GM18870 (cell line): ENCODE results near the gene TAL1.
"Not testable (repeated sequence)": the region's sequence is repeated elsewhere in the genome, so short reads cannot be mapped to it uniquely, and the experiment has no call there.

Experiments used
- ATAC-seq: cut with Tn5 transposase; IDR thresholded peaks from one replicate; pipeline ENCODE4 v1.9.1; 2021; ENCODE audit warnings: moderate library complexity; ENCODE audit not compliant: unreplicated experiment

TAL1 gene

DNA sequence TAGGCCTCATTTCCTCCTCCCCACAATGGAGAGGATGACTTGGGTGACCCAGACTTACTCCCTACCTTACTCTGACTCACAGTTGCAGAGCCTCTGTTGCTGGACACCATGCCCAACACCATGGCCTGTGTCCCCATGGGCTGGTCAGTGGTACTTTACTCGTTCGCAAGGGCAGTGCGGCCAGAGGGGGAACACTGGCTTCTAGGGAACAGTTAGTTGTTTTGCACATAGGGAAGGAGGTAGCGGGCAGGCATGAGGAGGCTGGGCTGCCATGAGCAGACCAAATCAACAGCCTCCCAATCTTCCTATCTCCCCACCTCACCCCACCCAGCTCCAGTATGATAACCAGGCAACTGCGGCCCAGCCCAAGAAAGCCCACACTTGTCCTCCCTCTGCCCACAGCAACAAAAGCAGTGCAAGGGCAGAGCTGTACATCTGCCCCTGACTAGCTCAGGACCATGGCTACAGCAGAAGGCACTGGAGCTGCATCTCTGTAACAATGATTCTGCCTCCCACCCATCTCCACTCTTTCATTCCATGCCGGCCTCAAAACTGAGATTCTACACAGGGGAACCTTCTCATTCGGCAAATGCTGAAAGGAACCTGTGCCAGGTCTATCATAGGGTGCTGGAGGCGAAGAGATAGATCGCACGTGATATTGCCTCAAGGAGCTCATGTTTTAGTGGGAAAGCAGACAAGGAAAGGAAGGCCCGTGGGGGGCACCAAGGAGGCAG, 18.6 kb downstream of the TAL1 start:
- no peak for ATAC-seq

- ATAC-seq = no peak
These were observed 19.3 kb downstream of the TAL1 start for GRCh38 chr1:47212636-47213229.

DNA sequence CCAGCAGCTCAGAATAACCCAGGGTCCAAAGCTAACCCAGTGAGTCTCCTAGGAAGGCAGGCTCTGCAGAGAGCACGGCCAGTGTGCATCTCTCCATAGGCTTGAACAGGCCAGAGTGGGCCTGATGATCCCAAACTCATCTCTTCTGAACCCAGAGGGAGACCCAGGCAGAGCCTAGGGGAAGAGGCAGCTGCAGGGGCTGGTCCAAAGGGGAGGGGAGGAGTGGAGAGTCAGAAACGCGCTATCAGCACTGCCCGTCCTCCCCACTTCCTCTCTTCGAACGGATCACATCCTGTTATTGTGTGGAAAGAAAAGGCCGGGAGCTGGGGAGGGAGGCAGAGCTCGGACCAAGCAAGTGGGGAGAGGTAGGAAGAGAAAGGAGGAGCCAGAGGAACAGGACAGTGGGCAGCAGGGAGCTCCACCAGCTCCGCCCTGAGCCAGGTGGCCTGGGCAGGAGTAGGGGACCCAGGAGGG, 20.2 kb downstream of the TAL1 start:
- no peak for ATAC-seq

- ATAC-seq = no peak
These were observed 21.4 kb downstream of the TAL1 start for GRCh38 chr1:47210666-47211065.

DNA sequence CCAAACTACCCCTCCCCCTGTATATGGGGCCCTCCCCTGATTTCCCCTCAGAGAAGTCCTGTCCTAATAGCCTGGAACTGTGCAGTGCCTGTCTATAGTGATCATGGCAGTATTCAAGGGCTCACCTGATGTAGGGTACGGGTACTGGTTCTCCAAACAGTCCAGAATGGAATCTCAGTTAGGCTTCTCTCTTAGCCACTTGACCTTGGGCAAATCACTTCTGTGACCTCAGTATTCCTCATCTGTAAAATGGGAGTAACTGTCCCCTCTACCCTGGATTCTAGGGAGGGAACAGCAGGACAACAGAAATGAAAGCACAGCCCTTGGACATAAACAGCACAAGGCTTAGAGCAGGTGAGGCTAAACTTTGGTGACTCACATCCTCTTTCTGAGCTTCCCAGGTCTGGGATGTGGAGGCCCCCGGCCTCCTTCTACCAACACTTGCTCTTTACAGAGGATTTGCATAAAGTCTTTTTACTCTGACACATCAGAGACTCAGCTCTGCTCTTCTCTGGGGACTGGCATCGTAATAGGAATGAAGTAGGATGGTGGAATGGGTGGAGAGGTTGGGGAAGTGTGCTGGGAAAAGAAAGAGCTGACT, 22.2 kb downstream of the TAL1 start:
- no peak for ATAC-seq

GRCh38 chr1:47209091-47209490, 22.9 kb downstream of the TAL1 start:
- no peak for ATAC-seq

DNA sequence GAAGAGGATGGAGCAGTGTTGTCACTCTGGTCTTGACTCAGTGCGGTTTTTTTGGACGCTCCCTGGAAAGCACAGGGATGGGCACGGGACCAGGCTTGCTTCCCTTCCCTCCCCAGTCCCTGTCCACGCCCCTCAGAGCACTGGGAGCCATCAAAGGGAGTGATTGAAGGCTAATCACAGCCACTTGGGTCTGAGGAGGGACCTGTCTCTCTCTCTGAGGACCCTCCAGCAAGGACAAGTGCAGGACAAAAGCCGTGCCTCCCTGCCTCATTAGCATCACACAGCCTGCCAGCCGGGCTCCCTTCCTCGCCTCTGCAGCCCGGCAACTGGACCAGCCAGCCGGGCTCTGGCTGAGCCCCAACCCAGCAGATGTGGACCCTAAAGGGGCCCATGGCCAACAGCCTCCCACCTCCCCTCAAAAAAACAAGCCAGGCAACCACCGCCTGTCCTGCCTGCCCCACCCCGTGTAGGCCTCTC, 23.6 kb downstream of the TAL1 start:
- no peak for ATAC-seq

- ATAC-seq = no peak
These were observed 24.1 kb downstream of the TAL1 start for GRCh38 chr1:47207803-47208373.

DNA sequence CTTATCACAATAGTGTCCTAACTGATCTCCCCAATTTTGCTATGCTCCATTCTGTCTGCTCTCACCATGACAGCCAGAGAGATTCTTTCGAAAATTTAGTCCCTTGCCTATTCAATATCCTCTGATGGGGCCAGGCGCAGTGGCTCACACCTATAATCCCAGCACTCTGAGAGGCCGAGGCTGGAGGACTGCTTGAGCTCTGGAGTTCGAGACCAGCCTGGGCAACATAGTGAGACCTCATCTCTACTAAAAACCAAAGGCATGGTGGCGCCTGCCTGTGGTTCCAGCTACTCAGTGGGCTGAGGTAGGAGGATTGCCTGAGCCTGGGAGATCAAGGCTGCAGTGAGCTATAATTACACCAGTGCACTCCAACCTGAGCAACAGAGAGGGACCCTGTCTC, 26.1 kb downstream of the TAL1 start:
- ATAC-seq = no peak

GRCh38 chr1:47203504-47203903, 28.5 kb downstream of the TAL1 start:
- ATAC-seq = not testable (repeated sequence)

DNA sequence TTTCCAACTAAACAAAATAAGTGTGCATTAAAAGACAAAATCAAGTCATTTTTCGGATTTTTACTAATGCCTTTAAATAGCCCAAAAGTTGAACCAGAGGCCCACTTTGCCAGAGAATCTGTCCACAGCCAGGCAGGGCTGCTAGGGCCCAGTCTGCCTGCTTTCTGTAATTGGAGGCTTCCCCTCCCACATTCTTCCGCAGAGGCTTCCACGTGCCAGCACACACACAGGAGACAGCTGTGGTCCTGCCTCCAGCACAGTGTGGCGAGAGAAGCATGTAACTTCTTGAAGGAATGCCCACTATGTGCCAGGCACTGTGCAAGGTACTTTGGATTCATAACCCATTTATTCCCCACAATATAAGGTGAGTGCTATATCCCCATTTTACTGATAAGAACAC, 30.8 kb downstream of the TAL1 start:
- ATAC-seq = no peak

DNA sequence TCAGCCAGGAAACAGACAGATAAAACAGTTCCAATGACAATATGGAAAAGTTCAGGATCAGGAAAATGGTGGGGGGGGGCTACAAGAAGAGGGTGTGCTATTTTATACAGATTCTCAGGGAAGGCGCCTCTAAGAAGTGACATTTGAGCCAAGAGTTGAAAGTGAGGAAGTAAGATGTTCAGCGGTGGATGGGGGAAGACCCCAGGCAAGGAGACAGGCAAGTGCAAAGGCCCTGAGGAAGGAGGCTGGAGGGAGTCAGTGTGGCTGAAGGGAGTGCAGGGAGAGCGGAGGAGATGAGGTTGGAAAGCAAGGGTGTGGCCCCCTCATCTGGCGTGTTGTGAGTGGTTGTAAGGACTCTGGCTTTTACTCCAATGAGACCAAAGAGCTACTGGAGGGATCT, 33.8 kb downstream of the TAL1 start:
- no peak for ATAC-seq

DNA sequence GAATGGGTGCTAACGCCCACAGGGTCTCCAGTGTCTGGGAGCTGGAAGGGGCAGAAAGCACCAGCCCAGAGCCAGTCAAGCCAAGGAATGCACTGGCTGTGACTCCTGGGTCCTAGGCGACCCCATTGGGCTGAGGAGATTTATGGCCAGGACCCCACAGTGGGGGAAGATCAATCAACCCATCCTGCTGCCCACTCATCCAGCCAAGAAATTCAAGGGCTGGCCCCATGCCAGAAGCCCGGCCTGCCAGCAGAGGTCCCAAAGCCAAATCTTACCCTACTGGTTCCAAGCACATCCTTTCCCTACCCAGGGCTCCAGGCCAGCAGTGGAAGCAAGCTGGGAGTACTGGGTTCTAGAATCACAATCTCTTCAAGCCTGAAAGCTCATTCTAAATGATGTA, 35.4 kb downstream of the TAL1 start:
- ATAC-seq = no peak

DNA sequence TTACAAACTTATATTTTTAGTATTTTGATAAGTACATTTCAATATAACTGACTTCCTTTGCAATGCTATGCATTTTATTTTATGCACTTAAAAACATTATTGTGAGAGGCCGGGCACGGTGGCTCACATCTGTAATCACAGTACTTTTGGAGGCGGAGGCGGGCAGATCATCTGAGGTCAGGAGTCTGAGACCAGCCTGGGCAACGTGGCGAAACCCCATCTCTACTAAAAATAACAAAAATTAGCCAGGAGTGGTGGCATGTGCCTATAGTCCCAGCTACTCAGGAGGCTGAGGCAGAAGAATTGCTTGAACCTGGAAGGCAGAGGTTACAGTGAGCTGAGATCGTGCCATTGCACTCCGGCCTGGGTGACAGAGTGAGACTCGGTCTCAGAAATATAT, 36.0 kb downstream of the TAL1 start:
- not testable (repeated sequence) for ATAC-seq

GRCh38 chr1:47194311-47194710, 37.7 kb downstream of the TAL1 start:
- no peak for ATAC-seq

- ATAC-seq = not testable (repeated sequence)
These were observed 38.5 kb downstream of the TAL1 start for GRCh38 chr1:47193496-47193895.

DNA sequence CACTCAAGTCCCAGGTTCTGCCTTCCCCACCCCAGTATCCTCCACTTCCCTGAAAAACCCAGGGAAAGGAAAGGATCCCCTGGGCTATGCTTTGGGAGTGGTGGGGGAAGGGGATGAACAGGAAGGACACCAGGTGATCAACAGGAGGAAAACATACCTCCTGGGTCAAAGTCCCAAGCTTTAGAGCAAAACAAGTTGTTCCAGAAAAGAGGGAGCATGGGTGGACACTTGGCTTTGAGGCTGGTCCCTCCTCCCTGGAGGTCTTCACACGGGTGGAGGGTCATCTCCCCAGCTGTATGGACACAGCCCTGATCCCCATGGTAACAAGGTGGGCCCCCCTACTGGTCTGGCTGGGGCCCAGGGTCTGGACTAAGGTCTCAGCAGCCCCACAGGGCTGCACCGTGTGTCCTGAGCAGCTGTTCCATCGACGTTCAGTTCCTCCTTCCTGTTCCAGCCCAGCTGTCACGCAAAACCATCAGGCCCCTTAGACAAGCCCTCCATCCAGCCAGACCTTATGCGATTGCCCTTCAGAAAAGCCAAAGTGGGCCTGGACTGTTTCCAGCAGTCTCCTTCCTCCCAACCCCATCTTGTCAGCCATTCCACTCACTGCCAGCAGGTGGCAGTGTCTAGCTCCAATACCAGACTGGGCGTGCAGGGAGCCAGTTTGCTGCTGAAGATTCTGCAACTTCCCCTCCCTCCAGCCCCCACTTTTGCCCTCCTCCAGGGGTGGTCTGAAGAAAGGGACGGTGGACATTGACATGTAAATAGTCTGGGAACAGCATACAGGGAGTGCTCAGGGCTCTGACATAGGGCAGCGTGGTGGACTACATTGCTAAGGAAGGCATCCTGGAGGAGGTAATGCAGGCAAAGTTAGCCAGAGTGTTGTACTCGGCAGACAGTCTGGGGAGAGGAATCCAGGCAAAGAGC, 39.3 kb downstream of the TAL1 start:
- ATAC-seq = peak; percentile 48

- ATAC-seq = no peak
These were observed 40.0 kb downstream of the TAL1 start for GRCh38 chr1:47191940-47192457.

- no peak for ATAC-seq
These were observed 41.2 kb downstream of the TAL1 start for GRCh38 chr1:47190857-47191256.

- ATAC-seq = no peak
These were observed 41.5 kb downstream of the TAL1 start for GRCh38 chr1:47190509-47190855.
